Ectodermal cell (in vitro differentiated cells): ENCODE data around the gene RHCG.

ENCODE experiments used
- H3K27ac ChIP-seq: 2 replicates; pipeline ENCODE4 v1.7.0; 2013; ENCODE audit warnings: mild to moderate bottlenecking, low read depth, low read length; ENCODE audit not compliant: insufficient read depth, poor library complexity, severe bottlenecking
- H3K27me3 ChIP-seq: 2 replicates; pipeline ENCODE4 v1.7.0; 2013; ENCODE audit warnings: mild to moderate bottlenecking, low read length; ENCODE audit not compliant: insufficient read depth, control insufficient read depth, poor library complexity, severe bottlenecking
- H3K36me3 ChIP-seq: one replicate; pipeline ENCODE4 v1.7.0; 2013; ENCODE audit warnings: low read length; ENCODE audit not compliant: control insufficient read depth, insufficient read depth
- H3K4me1 ChIP-seq: one replicate; pipeline ENCODE4 v1.7.0; 2013; ENCODE audit warnings: low read length; ENCODE audit not compliant: control insufficient read depth, insufficient read depth
- H3K4me3 ChIP-seq: 2 replicates; pipeline ENCODE4 v1.7.0; 2013; ENCODE audit warnings: low read depth, low read length, control low read depth; ENCODE audit not compliant: insufficient read depth
- H3K9me3 ChIP-seq: 2 replicates; pipeline ENCODE4 v1.7.0; 2013; ENCODE audit warnings: mild to moderate bottlenecking, low read length, moderate library complexity; ENCODE audit not compliant: control insufficient read depth
- WGBS, 2 experiments: methylation state at CpG; one replicate each; pipeline ENCODE4 v1.1.7; 2013; ENCODE audit warnings: missing lambda C conversion rate in 2 of 2; 5-methylcytosine and 5-hydroxymethylcytosine counted together

RHCG gene

GRCh38 chr15:89526181-89526580 lies 29.8 kb upstream of the RHCG start:
- 83 to 85% methylated on average over 6 to 7 of the region's 7 CpGs for WGBS, 2 experiments
- Histone ChIP-seq H3K4me3 (no peak overlapping the region), H3K4me1 (no peaks in the 10 kb centered on the region), H3K9me3 (no peaks in the 10 kb centered on the region), H3K27me3 (no peaks in the 10 kb centered on the region), H3K36me3 (no peaks in the 10 kb centered on the region), H3K27ac (no peak overlapping the region)

- no peak overlapping the region for H3K4me3 ChIP-seq
- no peaks in the 10 kb centered on the region for H3K4me1 ChIP-seq
- H3K27me3 ChIP-seq, result no peaks in the 10 kb centered on the region
- no peaks in the 10 kb centered on the region for H3K36me3 ChIP-seq
- WGBS, 2 experiments, result 89% methylated on average over 1 of the region's 1 CpG; no CpG with 5 or more reads in 1 of the 2 experiments
- no peak overlapping the region for H3K27ac ChIP-seq
- no peaks in the 10 kb centered on the region for H3K9me3 ChIP-seq
Measured at GRCh38 chr15:89524184-89524583, 27.8 kb upstream of the RHCG start.

- Histone ChIP-seq H3K4me3 (no peak overlapping the region), H3K4me1 (no peaks in the 10 kb centered on the region), H3K27me3 (no peaks in the 10 kb centered on the region), H3K9me3 (no peaks in the 10 kb centered on the region), H3K27ac (no peak overlapping the region), H3K36me3 (no peaks in the 10 kb centered on the region)
- WGBS, 2 experiments, result 78 to 91% methylated on average over 2 of the region's 2 CpGs
Measured at GRCh38 chr15:89523101-89523500, 26.7 kb upstream of the RHCG start.

- Histone ChIP-seq H3K4me3 (no peak overlapping the region), H3K9me3 (no peaks in the 10 kb centered on the region), H3K27me3 (no peaks in the 10 kb centered on the region), H3K27ac (no peak overlapping the region), H3K36me3 (no peaks in the 10 kb centered on the region), H3K4me1 (no peaks in the 10 kb centered on the region)
- whole genome bisulfite sequencing, 2 experiments, result 89 to 98% methylated on average over 1 of the region's 1 CpG
Measured at GRCh38 chr15:89521605-89522004, 25.2 kb upstream of the RHCG start.

- H3K27me3 ChIP-seq, result no peaks in the 10 kb centered on the region
- WGBS, 2 experiments, result 80 to 84% methylated on average over 4 of the region's 4 CpGs
- no peaks in the 10 kb centered on the region for H3K36me3 ChIP-seq
- no peak overlapping the region for H3K27ac ChIP-seq
- no peaks in the 10 kb centered on the region for H3K4me1 ChIP-seq
- H3K4me3 ChIP-seq, result no peak overlapping the region
- no peaks in the 10 kb centered on the region for H3K9me3 ChIP-seq
Measured at GRCh38 chr15:89515477-89515876, 19.1 kb upstream of the RHCG start.

GRCh38 chr15:89514596-89515406 lies 18.4 kb upstream of the RHCG start:
- Histone ChIP-seq H3K4me1 (no peaks in the 10 kb centered on the region), H3K27me3 (no peaks in the 10 kb centered on the region), H3K9me3 (no peaks in the 10 kb centered on the region), H3K4me3 (no peak overlapping the region), H3K36me3 (no peaks in the 10 kb centered on the region), H3K27ac (no peak overlapping the region)
- 85 to 87% methylated on average over 6 of the region's 6 CpGs for WGBS, 2 experiments

GRCh38 chr15:89514186-89514585 lies 17.8 kb upstream of the RHCG start:
- Histone ChIP-seq H3K27ac (no peak overlapping the region), H3K4me3 (no peak overlapping the region), H3K4me1 (no peaks in the 10 kb centered on the region), H3K36me3 (no peaks in the 10 kb centered on the region), H3K27me3 (no peaks in the 10 kb centered on the region), H3K9me3 (no peaks in the 10 kb centered on the region)
- 89 to 94% methylated on average over 5 to 7 of the region's 7 CpGs for WGBS, 2 experiments

- Histone ChIP-seq H3K9me3 (no peaks in the 10 kb centered on the region), H3K27me3 (no peaks in the 10 kb centered on the region), H3K36me3 (no peaks in the 10 kb centered on the region), H3K4me1 (no peaks in the 10 kb centered on the region), H3K4me3 (no peak overlapping the region), H3K27ac (no peak overlapping the region)
- 87 to 89% methylated on average over 3 of the region's 3 CpGs for WGBS, 2 experiments
Measured at GRCh38 chr15:89513284-89513683, 16.9 kb upstream of the RHCG start.

- Histone ChIP-seq H3K36me3 (no peaks in the 10 kb centered on the region), H3K9me3 (no peaks in the 10 kb centered on the region), H3K27me3 (no peaks in the 10 kb centered on the region), H3K27ac (no peak overlapping the region), H3K4me3 (no peak overlapping the region), H3K4me1 (no peaks in the 10 kb centered on the region)
- 84 to 90% methylated on average over 4 of the region's 4 CpGs for WGBS, 2 experiments
Measured at GRCh38 chr15:89512631-89513030, 16.2 kb upstream of the RHCG start.

GRCh38 chr15:89506026-89506686 lies 9.8 kb upstream of the RHCG start:
- Histone ChIP-seq H3K9me3 (no peaks in the 10 kb centered on the region), H3K36me3 (no peaks in the 10 kb centered on the region), H3K4me3 (no peak overlapping the region), H3K4me1 (no peaks in the 10 kb centered on the region), H3K27me3 (no peaks in the 10 kb centered on the region), H3K27ac (no peak overlapping the region)
- WGBS, 2 experiments, result 82% methylated on average over 4 of the region's 4 CpGs
